ENCODE results near the gene SNAP47. TPM values are rescaled to one million over a fixed set of nuclear protein-coding genes. Genes with fewer than 3 reads are reported as not detected.

Gene SNAP47
- total RNA-seq, 1 donor from 2014 or later: 28.4 TPM

DNA sequence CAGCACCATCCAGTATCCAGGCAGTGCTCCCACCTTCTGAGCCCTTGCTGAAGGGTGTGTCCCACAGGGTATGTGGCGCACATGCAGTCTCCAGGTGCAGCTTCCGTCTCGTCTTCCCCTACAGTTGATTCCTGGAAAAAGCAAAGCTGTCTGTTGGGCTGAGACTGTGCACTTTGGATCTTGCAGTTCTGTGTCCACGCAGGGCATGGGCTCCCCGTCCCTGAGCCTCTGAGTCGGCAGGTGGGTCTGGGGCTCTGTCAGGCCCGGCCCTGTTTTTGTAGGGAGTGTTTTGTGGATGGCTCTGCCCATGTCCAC, 32.8 kb downstream of the SNAP47 start:
- Mint-ChIP-seq H3K9me3 (no peaks in the 10 kb centered on the region), H3K36me3 (ENCODE audit: low read depth) (peaks cover 48% of the 10 kb centered on the region), H3K4me3 (ENCODE audit: low read depth) (no peak overlapping the region), H3K4me1 (ENCODE audit: low read depth) (peaks cover 55% of the 10 kb centered on the region), H3K27me3 (ENCODE audit: low read depth) (no peaks in the 10 kb centered on the region), H3K27ac (no peak overlapping the region)
- no peak for DNase-seq (ENCODE audit: low spot score)
- intact Hi-C loops (cut with micrococcal nuclease): loop anchor here (10.0 kb wide), 1 partner anchor 317 kb away; the partner anchor contains the start of gene ARF1

DNA sequence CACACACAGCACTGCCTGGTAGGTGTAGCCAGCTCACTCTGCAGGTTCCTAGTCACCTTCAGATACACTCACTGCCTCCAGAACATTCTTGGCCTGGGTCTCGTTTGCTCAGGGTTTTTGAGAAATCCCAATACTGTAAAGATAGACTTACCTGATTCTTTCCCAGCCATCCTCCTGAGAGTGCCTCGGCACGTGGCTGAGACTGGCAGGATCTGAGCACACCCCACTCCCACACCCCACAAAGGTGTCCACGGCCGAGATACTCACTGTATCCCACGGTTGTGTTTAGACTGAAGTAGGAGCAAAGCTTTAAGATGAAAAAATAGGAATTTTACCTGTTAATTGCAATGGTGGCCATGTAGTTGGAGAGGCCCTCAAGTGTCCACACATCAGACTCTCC, 33.4 kb downstream of the SNAP47 start:
- Mint-ChIP-seq H3K27me3 (ENCODE audit: low read depth) (no peaks in the 10 kb centered on the region), H3K36me3 (ENCODE audit: low read depth) (peaks cover 47% of the 10 kb centered on the region), H3K27ac (no peak overlapping the region), H3K4me3 (ENCODE audit: low read depth) (no peak overlapping the region), H3K9me3 (no peaks in the 10 kb centered on the region), H3K4me1 (ENCODE audit: low read depth) (peaks cover 53% of the 10 kb centered on the region)
- intact Hi-C loops (cut with micrococcal nuclease): loop anchor here (10.0 kb wide), 1 partner anchor 316 kb away; the partner anchor contains the start of gene ARF1
- no peak for DNase-seq (ENCODE audit: low spot score)

DNA sequence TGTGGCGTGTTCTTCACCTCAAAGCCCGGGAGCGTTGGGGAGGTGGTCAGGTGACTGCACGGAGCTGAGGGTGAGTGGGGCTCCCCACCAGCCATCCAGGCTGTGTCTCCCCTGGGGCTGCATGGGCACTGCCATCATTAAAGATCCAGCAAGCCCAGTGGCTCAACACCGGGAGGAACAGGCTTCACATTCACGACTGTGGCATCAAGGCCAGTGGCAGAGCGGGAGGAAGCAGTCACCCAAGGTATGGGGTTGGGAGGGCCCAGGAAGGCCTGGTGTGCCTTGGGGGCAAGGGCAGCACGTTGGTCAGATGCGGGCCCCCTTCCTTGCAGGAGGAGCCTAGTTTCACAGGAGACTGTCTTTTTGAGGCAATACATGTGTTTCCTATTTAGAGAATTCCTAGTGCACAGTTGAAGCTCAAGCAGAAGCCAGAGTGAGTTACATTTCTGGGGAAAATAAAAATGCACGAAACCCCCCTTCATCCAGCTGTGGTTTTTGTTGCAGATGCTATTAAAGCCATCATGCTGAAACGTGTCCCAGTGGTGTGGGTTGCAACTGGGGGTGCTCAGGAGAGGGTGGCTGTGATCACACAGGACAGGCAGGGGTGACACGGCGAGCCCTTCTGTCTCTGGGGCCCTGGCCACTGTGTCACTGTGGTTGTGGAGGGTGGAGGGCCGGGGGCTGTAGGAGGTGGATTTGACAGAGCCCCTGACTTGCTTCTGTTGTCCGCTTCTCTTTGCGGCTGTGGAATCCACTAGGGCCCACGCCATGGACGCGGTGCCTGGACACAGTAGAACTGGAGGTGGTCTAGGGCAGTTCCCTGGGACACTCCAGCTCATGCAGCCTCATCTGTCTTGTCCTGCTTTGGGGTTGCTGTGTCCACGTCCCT, 34.1 kb downstream of the SNAP47 start:
- intact Hi-C loops (cut with micrococcal nuclease): loop anchor here (10.0 kb wide), 1 partner anchor 316 kb away; the partner anchor contains the start of gene ARF1
- no peak overlapping the region for H3K27ac Mint-ChIP-seq
- peaks cover 44% of the 10 kb centered on the region for H3K36me3 Mint-ChIP-seq (ENCODE audit: low read depth)
- H3K4me3 Mint-ChIP-seq (ENCODE audit: low read depth): no peak overlapping the region
- DNase-seq (ENCODE audit: low spot score): no peak
- H3K4me1 Mint-ChIP-seq (ENCODE audit: low read depth): peaks cover 53% of the 10 kb centered on the region
- no peaks in the 10 kb centered on the region for H3K27me3 Mint-ChIP-seq (ENCODE audit: low read depth)
- no peaks in the 10 kb centered on the region for H3K9me3 Mint-ChIP-seq

DNA sequence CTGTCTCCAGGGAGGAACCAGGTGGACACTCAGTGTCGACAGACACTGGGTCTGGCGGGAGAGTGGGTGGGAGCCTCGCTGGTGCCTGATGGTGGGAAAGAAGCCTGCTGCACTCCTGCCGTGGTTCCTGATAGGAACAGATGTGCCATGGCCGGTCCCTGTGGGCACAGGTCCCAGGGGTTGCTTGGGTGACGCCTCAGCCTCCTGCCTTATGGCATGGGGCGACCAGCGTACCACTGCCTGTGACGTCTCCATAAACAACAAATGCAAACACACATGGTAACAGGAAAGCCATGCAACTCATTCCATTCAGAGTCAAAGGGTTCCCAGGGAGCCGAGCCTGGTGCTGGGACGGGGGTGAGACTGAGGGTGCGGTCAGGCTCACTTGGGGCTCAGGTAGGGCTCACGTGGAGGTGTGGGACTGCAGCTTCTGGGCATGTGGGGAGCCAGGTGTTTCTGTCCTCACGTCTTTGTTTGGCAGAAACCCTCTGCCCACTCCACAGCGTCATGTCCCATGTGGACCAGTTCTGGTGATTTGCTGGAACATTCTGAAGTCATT, 34.8 kb downstream of the SNAP47 start:
- no peaks in the 10 kb centered on the region for H3K27me3 Mint-ChIP-seq (ENCODE audit: low read depth)
- intact Hi-C loops (cut with micrococcal nuclease): loop anchor here (10.0 kb wide), 1 partner anchor 315 kb away; the partner anchor contains the start of gene ARF1
- no peaks in the 10 kb centered on the region for H3K9me3 Mint-ChIP-seq
- no peak overlapping the region for H3K4me3 Mint-ChIP-seq (ENCODE audit: low read depth)
- H3K36me3 Mint-ChIP-seq (ENCODE audit: low read depth): peaks cover 43% of the 10 kb centered on the region
- DNase-seq (ENCODE audit: low spot score): no peak
- peaks cover 51% of the 10 kb centered on the region for H3K4me1 Mint-ChIP-seq (ENCODE audit: low read depth)
- no peak overlapping the region for H3K27ac Mint-ChIP-seq

DNA sequence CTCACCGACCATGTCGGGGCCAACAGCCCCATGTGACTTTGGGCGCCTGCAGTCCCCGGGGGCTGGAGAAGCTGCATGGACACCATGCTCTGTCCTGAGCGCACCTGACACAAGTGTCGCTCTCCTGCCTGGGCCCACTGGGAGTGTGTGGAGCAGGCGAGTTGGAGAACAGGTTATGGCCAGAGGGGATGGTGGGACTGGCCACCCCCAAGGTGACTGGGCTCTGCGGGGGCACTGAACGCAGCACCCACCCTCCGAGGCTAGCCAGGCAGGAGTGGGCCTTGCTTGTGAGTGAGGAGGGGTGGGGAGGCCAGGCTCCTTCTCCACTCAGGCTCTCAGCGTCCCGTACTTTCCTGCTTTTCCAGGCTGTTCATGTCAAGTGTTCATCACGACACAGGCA, 35.6 kb downstream of the SNAP47 start:
- H3K9me3 Mint-ChIP-seq: no peaks in the 10 kb centered on the region
- H3K4me3 Mint-ChIP-seq (ENCODE audit: low read depth): no peak overlapping the region
- no peak for DNase-seq (ENCODE audit: low spot score)
- intact Hi-C loops (cut with micrococcal nuclease): no loop called here
- peaks cover 43% of the 10 kb centered on the region for H3K36me3 Mint-ChIP-seq (ENCODE audit: low read depth)
- no peaks in the 10 kb centered on the region for H3K27me3 Mint-ChIP-seq (ENCODE audit: low read depth)
- no peak overlapping the region for H3K27ac Mint-ChIP-seq
- peaks cover 44% of the 10 kb centered on the region for H3K4me1 Mint-ChIP-seq (ENCODE audit: low read depth)

DNA sequence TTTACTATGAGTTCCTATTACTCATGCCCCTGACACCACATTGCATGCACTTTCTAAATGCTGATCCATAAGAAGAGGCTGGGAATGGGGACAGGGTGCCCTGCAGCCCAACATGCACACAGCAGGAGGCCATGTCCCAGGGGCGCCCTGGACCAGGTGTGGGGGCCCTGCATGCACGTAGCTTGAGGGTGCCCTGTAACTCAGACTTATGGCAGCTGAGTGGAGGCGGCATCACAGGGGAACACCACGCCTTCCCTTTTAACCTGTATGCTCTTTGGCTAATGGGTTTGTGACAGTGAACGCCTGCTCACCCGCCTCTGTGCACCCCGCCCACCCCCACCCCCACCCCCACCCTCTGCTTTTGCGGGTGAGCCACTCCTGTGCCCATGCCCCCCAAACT, 36.1 kb downstream of the SNAP47 start:
- intact Hi-C loops (cut with micrococcal nuclease): no loop called here
- H3K36me3 Mint-ChIP-seq (ENCODE audit: low read depth): peaks cover 42% of the 10 kb centered on the region
- H3K27ac Mint-ChIP-seq: no peak overlapping the region
- no peaks in the 10 kb centered on the region for H3K27me3 Mint-ChIP-seq (ENCODE audit: low read depth)
- H3K9me3 Mint-ChIP-seq: no peaks in the 10 kb centered on the region
- DNase-seq (ENCODE audit: low spot score): no peak
- no peak overlapping the region for H3K4me3 Mint-ChIP-seq (ENCODE audit: low read depth)
- H3K4me1 Mint-ChIP-seq (ENCODE audit: low read depth): peaks cover 39% of the 10 kb centered on the region

DNA sequence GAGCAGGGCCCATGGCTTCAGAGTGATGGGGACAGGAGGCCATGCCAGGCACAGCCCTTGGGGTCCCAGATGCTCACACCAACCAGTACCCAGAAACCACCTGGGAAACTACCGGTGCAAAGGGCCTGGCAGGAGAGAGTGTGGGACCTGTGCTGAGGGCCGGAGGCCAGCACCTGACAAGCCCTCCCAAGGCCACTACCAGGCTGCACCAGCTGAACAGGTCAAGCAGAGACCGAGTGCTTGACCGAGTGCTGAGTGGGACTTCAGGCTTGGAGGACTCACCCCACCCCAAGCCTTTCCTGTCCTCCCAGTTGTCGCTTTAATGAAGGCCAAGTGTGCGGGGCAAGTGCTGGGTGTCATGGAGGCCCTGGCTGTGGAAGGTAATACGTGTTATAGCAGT, 36.5 kb downstream of the SNAP47 start:
- peaks cover 42% of the 10 kb centered on the region for H3K36me3 Mint-ChIP-seq (ENCODE audit: low read depth)
- no peak overlapping the region for H3K27ac Mint-ChIP-seq
- no peak for DNase-seq (ENCODE audit: low spot score)
- no peak overlapping the region for H3K4me3 Mint-ChIP-seq (ENCODE audit: low read depth)
- peaks cover 35% of the 10 kb centered on the region for H3K4me1 Mint-ChIP-seq (ENCODE audit: low read depth)
- H3K27me3 Mint-ChIP-seq (ENCODE audit: low read depth): no peaks in the 10 kb centered on the region
- intact Hi-C loops (cut with micrococcal nuclease): no loop called here
- H3K9me3 Mint-ChIP-seq: no peaks in the 10 kb centered on the region

DNA sequence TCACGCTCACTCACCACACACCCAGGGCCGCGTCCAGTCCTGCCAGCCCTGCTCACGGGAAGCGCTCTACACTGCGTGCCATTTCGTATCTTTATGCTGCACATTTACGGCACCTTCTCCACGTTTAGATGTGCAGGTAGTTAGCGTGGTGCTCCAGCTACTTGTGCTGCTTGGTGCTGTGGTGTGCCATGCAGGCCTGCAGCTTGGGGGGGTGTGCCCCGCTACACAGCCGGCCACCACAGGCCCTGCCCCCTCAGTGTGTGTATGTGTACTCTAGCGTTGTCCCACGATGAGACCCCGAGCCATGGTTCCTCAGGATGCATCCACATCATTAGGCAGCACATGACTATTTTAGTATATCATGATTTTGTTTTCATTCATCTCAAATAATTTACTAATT, 38.3 kb downstream of the SNAP47 start:
- Mint-ChIP-seq H3K27ac (no peak overlapping the region), H3K9me3 (no peaks in the 10 kb centered on the region), H3K4me1 (ENCODE audit: low read depth) (peaks cover 17% of the 10 kb centered on the region), H3K4me3 (ENCODE audit: low read depth) (no peak overlapping the region), H3K27me3 (ENCODE audit: low read depth) (no peaks in the 10 kb centered on the region), H3K36me3 (ENCODE audit: low read depth) (peaks cover 25% of the 10 kb centered on the region)
- intact Hi-C loops (cut with micrococcal nuclease): no loop called here
- DNase-seq (ENCODE audit: low spot score): no peak

DNA sequence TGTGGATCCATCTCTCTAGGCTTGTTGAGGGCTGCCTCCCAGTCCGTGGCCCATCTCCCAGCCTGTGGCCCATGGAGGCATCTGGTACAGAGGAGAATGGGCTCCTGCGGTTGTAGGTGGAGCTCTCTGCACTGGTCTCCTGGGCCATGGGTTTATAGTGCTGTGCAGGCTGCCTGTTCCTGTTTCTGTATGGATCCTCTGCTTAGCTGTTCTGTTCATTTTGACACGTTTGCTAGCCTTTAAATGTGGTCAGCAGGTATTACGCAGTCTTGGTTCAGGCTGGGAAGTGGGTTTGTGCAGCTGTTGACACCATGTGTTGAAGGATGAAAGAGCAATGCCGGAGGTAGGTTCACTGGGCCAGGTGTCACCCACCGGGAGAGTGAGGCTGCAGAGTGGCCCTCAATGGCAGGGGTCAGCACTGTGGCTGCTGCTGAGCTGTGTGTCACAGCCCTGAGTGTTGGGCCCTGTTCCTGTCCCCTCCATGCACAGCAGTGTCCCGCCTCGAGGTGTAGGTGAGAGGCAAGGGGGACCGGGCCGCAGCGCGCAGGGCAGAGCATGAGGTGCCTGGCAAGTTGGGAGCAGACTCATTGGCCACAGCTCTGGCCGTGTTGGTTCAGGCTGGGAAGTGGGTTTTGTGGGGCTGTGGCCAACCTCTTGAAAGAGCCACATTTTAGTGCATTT, 39.0 kb downstream of the SNAP47 start:
- H3K4me1 Mint-ChIP-seq (ENCODE audit: low read depth): peaks cover 17% of the 10 kb centered on the region
- H3K4me3 Mint-ChIP-seq (ENCODE audit: low read depth): no peak overlapping the region
- H3K27ac Mint-ChIP-seq: peak overlapping the region; percentile 18
- intact Hi-C loops (cut with micrococcal nuclease): no loop called here
- H3K9me3 Mint-ChIP-seq: no peaks in the 10 kb centered on the region
- no peaks in the 10 kb centered on the region for H3K27me3 Mint-ChIP-seq (ENCODE audit: low read depth)
- no peak for DNase-seq (ENCODE audit: low spot score)
- peaks cover 20% of the 10 kb centered on the region for H3K36me3 Mint-ChIP-seq (ENCODE audit: low read depth)

DNA sequence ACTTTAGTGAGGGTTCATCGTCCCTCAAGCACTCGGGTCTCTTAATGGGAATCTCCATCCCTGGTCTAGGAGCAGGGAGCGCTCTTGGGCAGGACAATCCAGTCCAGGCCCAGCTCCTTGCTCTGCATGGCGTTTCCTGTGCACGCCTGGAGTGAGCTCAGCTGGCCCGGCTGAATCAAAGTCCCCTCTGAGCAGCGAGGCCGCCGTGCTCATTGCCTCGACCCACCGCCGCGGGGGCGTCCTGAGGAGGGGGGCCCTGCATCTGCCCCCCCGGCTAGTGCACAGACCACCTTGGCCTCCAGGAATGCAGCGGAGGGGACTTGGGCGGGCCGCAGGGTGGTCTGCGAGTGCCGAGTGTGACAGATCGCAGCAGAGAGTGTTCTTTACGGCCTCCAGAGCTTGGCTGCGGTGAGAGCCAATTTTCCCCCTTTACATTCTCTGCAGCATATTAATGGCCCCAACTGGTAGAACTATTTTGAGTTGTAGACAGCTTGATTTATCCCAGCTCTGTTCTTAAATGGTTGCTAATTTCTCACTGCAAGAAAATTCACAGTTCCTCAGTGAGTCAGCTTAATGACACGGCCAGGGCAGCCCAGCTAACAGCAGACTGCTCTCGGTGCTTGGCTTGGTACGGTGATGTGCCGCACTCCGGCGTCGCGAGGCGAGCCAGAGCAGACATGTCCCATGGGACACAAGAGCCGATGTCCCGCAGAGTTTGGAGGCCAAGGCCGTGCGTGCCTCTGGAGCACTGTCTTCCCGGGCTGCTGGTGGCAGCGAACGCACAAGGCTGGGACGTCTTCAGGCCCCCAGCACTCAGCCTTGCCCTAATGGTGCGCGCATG, 39.8 kb downstream of the SNAP47 start:
- Mint-ChIP-seq H3K4me1 (ENCODE audit: low read depth) (peaks cover 17% of the 10 kb centered on the region), H3K27me3 (ENCODE audit: low read depth) (no peaks in the 10 kb centered on the region), H3K27ac (no peak overlapping the region), H3K4me3 (ENCODE audit: low read depth) (no peak overlapping the region), H3K9me3 (no peaks in the 10 kb centered on the region), H3K36me3 (ENCODE audit: low read depth) (peaks cover 23% of the 10 kb centered on the region)
- no peak for DNase-seq (ENCODE audit: low spot score)
- intact Hi-C loops (cut with micrococcal nuclease): no loop called here

DNA sequence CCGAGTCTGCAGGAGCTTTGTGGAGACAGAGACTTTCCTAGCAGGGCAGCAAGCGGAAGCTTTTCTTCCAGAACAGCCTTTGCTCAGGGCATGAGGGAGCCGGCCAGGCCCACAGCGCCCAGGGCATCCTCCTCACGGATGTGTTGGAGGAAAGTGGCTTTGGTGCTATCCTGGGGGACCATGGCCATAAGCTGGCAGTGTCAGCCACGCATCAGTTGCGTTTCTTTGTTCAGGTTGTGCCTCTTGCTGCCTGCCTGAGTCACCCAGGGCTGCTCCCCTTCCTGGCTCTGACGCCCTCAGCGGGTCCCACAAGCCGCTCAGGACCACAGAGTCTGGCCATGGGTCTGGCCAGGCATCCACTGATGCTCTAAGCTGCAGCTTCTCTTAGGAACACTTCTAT, 40.6 kb downstream of the SNAP47 start:
- no peak overlapping the region for H3K27ac Mint-ChIP-seq
- peaks cover 19% of the 10 kb centered on the region for H3K36me3 Mint-ChIP-seq (ENCODE audit: low read depth)
- DNase-seq (ENCODE audit: low spot score): no peak
- H3K4me1 Mint-ChIP-seq (ENCODE audit: low read depth): peaks cover 17% of the 10 kb centered on the region
- no peaks in the 10 kb centered on the region for H3K27me3 Mint-ChIP-seq (ENCODE audit: low read depth)
- no peaks in the 10 kb centered on the region for H3K9me3 Mint-ChIP-seq
- no peak overlapping the region for H3K4me3 Mint-ChIP-seq (ENCODE audit: low read depth)
- intact Hi-C loops (cut with micrococcal nuclease): no loop called here

DNA sequence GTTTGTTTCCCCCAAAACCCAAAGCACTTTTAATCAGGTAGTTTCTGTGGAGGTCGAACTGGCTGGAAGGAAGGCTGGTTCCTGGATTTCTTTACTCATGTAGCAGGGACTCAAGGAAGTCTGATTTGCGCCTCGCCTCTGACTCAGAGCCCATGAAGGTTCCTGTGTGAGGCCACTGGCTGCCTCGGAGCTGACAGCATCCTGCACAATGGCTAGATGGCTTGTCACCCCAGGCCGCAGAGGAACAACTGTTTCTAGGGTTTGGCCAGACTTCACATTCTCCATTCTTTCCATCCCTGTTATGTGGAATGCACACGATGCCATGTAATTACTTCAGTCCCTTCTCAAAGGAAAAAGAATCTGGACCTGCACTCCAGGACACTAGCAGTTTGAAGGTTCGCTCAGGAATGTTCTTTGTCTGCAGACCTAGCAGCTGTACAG, 41.1 kb downstream of the SNAP47 start:
- H3K4me1 Mint-ChIP-seq (ENCODE audit: low read depth): peaks cover 17% of the 10 kb centered on the region
- no peaks in the 10 kb centered on the region for H3K9me3 Mint-ChIP-seq
- peaks cover 19% of the 10 kb centered on the region for H3K36me3 Mint-ChIP-seq (ENCODE audit: low read depth)
- no peak for DNase-seq (ENCODE audit: low spot score)
- H3K27ac Mint-ChIP-seq: no peak overlapping the region
- no peak overlapping the region for H3K4me3 Mint-ChIP-seq (ENCODE audit: low read depth)
- intact Hi-C loops (cut with micrococcal nuclease): no loop called here
- no peaks in the 10 kb centered on the region for H3K27me3 Mint-ChIP-seq (ENCODE audit: low read depth)

Measured in activated T-helper 2 cell treated with anti-CD3 and anti-CD28 coated beads, Interferon-gamma antibody, Interleukin-2, Interleukin-4, amounts not matched to agents 10 μg/mL and 5 μg/mL and 100 μg/mL, durations not matched to agents 14 hours and 24 hours and 36 hours (primary cell).